ENCODE data around the gene COL5A1.

- TF ChIP-seq CTCF (conservative IDR thresholded peaks at IDR 0.05) (no peak), ZFX (IDR thresholded peaks at IDR 0.05) (no peak)
Measured at GRCh38 chr9:134782921-134783698, 141.5 kb downstream of the COL5A1 start.

Measured in C4-2B (cell line).